ENCODE results near the gene KATNIP. TPM values are rescaled to one million over a fixed set of nuclear protein-coding genes. Genes with fewer than 3 reads are reported as not detected.

Gene KATNIP
- total and polyA plus RNA-seq, 9 of the 15 experiments (the other 6 are each of a cell fraction or from before 2014, with no cell fraction given): 1.7 to 13.2 (median 8.0) TPM

- Histone ChIP-seq H3K27me3 (ENCODE audit: control insufficient read depth in 2 of 2, insufficient read depth in 2 of 2, low read length in 2 of 2) (no peaks in the 10 kb centered on the region), H3K4me1 (replicated peaks in 1 of 2; ENCODE audit: control insufficient read depth in 2 of 2, insufficient read depth in 2 of 2, low read length in 2 of 2) (no peaks in the 10 kb centered on the region), H3K4me3 (no peak overlapping the region), H2AFZ (ENCODE audit: low read depth, low read length) (no peak overlapping the region), H3K27ac (ENCODE audit: extremely low read depth, low read depth, low read length) (no peak overlapping the region), H3K4me2 (ENCODE audit: insufficient read depth, low read length) (no peak overlapping the region), H3K9me1 (ENCODE audit: control insufficient read depth, insufficient read depth, low read length) (no peaks in the 10 kb centered on the region), H3K9me3 (replicated peaks; ENCODE audit: control insufficient read depth, insufficient read depth, low read depth, low read length) (no peaks in the 10 kb centered on the region), H3K79me2 (ENCODE audit: control insufficient read depth, insufficient read depth, low read length) (no peaks in the 10 kb centered on the region), H3K9ac (ENCODE audit: insufficient read depth in 1 of 2, low read depth in 2 of 2, low read length in 2 of 2) (no peak overlapping the region), H4K20me1 (replicated peaks; ENCODE audit: control insufficient read depth, insufficient read depth, low read length) (peaks cover 14% of the 10 kb centered on the region), H3K36me3 (ENCODE audit: control insufficient read depth, insufficient read depth, low read length) (peaks cover 46% of the 10 kb centered on the region; the same call in 2 of the 3 replicates)
- POLR2A ChIA-PET: interaction anchor here (1.6 kb wide), 1 partner anchor 32 kb away, joined by 5 read pairs; the partner anchor contains the start of genes GTF3C1 and KATNIP
- in situ Hi-C loops (cut with MboI): no loop called here
- FAIRE-seq (no peak), ATAC-seq (no peak), DNase-seq (ENCODE audit: extremely low read depth in 1 of 4, low spot score in 3 of 4) (no peak)
- intact Hi-C loops (cut with micrococcal nuclease): no loop called here
- CTCF ChIA-PET (ENCODE audit: low intra/inter-chr PET ratio): no interaction called here
- WGBS (ENCODE audit: insufficient coverage, low coverage, missing lambda C conversion rate): 90% methylated on average over 4 of the region's 4 CpGs
- BruUV-seq (replicated peaks): no TSS peak
- TF ChIP-seq RHOXF2B (CRISPR knock-in tag; conservative IDR thresholded peaks at IDR 0.05) (no peak), MYBL2 (IDR thresholded peaks at IDR 0.05; ENCODE audit: low read depth) (no peak), MYBL2 (CRISPR knock-in tag; IDR thresholded peaks at IDR 0.05; ENCODE audit: borderline replicate concordance) (no peak), ZFX (CRISPR knock-in tag; IDR thresholded peaks at IDR 0.05) (no peak), KDM5B (IDR thresholded peaks at IDR 0.05; ENCODE audit: insufficient replicate concordance, low read depth, low read length) (no peak), C11orf30 (IDR thresholded peaks at IDR 0.05; ENCODE audit: low read depth) (no peak), SREBF1 (IDR thresholded peaks at IDR 0.05; ENCODE audit: borderline replicate concordance, low read depth, low read length) (no peak), ZNF77 (CRISPR knock-in tag; IDR thresholded peaks at IDR 0.05) (no peak), PRDM10 (IDR thresholded peaks at IDR 0.05; ENCODE audit: partially characterized antibody) (no peak), FOXK2 (conservative IDR thresholded peaks at IDR 0.05 in 1 of 2, IDR thresholded peaks at IDR 0.05 in 1 of 2; ENCODE audit: low read depth in 2 of 2) (no peak), ZFP91 (CRISPR knock-in tag; IDR thresholded peaks at IDR 0.05) (no peak), U2AF1 (optimal IDR thresholded peaks at IDR 0.05; ENCODE audit: low read depth, low read length) (no peak)
- TF ChIP-seq, protein P1, sequence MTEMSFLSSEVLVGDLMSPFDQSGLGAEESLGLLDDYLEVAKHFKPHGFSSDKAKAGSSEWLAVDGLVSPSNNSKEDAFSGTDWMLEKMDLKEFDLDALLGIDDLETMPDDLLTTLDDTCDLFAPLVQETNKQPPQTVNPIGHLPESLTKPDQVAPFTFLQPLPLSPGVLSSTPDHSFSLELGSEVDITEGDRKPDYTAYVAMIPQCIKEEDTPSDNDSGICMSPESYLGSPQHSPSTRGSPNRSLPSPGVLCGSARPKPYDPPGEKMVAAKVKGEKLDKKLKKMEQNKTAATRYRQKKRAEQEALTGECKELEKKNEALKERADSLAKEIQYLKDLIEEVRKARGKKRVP (CRISPR knock-in tag; IDR thresholded peaks at IDR 0.05): no peak
- TF ChIP-seq, protein P2, sequence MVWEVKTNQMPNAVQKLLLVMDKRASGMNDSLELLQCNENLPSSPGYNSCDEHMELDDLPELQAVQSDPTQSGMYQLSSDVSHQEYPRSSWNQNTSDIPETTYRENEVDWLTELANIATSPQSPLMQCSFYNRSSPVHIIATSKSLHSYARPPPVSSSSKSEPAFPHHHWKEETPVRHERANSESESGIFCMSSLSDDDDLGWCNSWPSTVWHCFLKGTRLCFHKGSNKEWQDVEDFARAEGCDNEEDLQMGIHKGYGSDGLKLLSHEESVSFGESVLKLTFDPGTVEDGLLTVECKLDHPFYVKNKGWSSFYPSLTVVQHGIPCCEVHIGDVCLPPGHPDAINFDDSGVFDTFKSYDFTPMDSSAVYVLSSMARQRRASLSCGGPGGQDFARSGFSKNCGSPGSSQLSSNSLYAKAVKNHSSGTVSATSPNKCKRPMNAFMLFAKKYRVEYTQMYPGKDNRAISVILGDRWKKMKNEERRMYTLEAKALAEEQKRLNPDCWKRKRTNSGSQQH (CRISPR knock-in tag; IDR thresholded peaks at IDR 0.05): no peak
Measured at GRCh38 chr16:27518226-27518625, 31.7 kb upstream of the KATNIP start.

Measured in K562 (cell line).